Endothelial cell of umbilical vein (primary cell): ENCODE results near the gene GABBR2. TPM values are rescaled to one million over a fixed set of nuclear protein-coding genes. Genes with fewer than 3 reads are reported as not detected.

Experiments
- BruUV-seq: library from RNA; stranded (reverse); fragments of 400-500 nt; replicated peaks from 2 replicates; lab custom pipeline; 2021; lab: Mats Ljungman, UMichigan
- CTCF ChIA-PET: fragments of 300-600, 350-600 bp; sonication (Branson Sonifier 250); formaldehyde crosslinking; loops from one replicate; lab custom pipeline; 2021; ENCODE audit warnings: antibody characterized with exemption, inconsistent platforms; lab: Charles Lee
- POLR2A ChIA-PET: fragments of 300-600, 350-600 bp; sonication (Branson Sonifier 250); formaldehyde crosslinking; loops from one replicate; lab custom pipeline; 2021; ENCODE audit warnings: antibody characterized with exemption, inconsistent platforms; lab: Charles Lee
- DNase-seq: peaks from one replicate; pipeline ENCODE4 v3.0.0-alpha.2; 2011; ENCODE audit warnings: low read depth, low spot score
- FAIRE-seq: peaks from 2 replicates; lab custom pipeline; 2011; peaks lifted over from hg19 to GRCh38; lab: Jason Lieb, UNC
- H2AFZ ChIP-seq: 2 replicates; pipeline ENCODE4 v1.6.0; 2012; ENCODE audit warnings: low read depth, low read length, control low read depth, inconsistent platforms
- H3K27ac ChIP-seq: 2 replicates; pipeline ENCODE4 v1.5.1; 2011; ENCODE audit warnings: low read depth, mild to moderate bottlenecking, control low read depth, low read length, moderate library complexity; ENCODE audit not compliant: insufficient read depth
- H3K27me3 ChIP-seq, 2 experiments: 2 replicates each; pipeline versions ENCODE4 v1.6.0 to v1.6.1; 2011; ENCODE audit warnings: low read length in 2 of 2, mixed read lengths in 1 of 2; ENCODE audit not compliant: control insufficient read depth in 2 of 2, insufficient read depth in 2 of 2
- H3K36me3 ChIP-seq, 2 experiments: 2 replicates in 1 of 2; 3 replicates in 1 of 2; pipeline ENCODE4 v1.5.1; 2011; ENCODE audit warnings: low read length in 2 of 2, mild to moderate bottlenecking in 1 of 2, moderate library complexity in 1 of 2; ENCODE audit not compliant: control insufficient read depth in 2 of 2, insufficient read depth in 2 of 2; ENCODE audit errors: extremely low read depth in 1 of 2
- H3K4me1 ChIP-seq: 3 replicates; pipeline ENCODE4 v1.5.1; 2011; ENCODE audit warnings: mild to moderate bottlenecking, low read length; ENCODE audit not compliant: control insufficient read depth, insufficient read depth; ENCODE audit errors: extremely low read depth
- H3K4me2 ChIP-seq: 2 replicates; pipeline ENCODE4 v1.6.1; 2011; ENCODE audit warnings: low read length, control low read depth, mixed read lengths; ENCODE audit not compliant: insufficient read depth
- H3K4me3 ChIP-seq, 3 experiments: fragments of 200-600 bp in 1 of 3; sonication (generic), shearing (Covaris generic) in 1 of 3; replicated peaks in 1 of 3; 2 replicates each; pipeline ENCODE4 v1.5.1; 2011 to 2016; ENCODE audit warnings: control low read depth in 3 of 3, low read length in 3 of 3, mild to moderate bottlenecking in 2 of 3, inconsistent platforms in 1 of 3, low read depth in 1 of 3, moderate library complexity in 1 of 3; ENCODE audit not compliant: insufficient read depth in 1 of 3
- H3K79me2 ChIP-seq: 2 replicates; pipeline ENCODE4 v1.6.0; 2012; ENCODE audit warnings: low read length, inconsistent platforms; ENCODE audit not compliant: control insufficient read depth, insufficient read depth
- H3K9ac ChIP-seq: replicated peaks from 2 replicates; pipeline ENCODE3; 2011; ENCODE audit warnings: low read length, control low read depth; ENCODE audit not compliant: insufficient read depth; ENCODE audit errors: extremely low read depth
- H3K9me1 ChIP-seq: replicated peaks from 3 replicates; pipeline ENCODE4 v1.6.0; 2011; ENCODE audit warnings: mild to moderate bottlenecking, low read length; ENCODE audit not compliant: control insufficient read depth, insufficient read depth; ENCODE audit errors: extremely low read depth
- H3K9me3 ChIP-seq: replicated peaks from 2 replicates; pipeline ENCODE4 v1.5.1; 2012; ENCODE audit warnings: low read length, inconsistent platforms; ENCODE audit not compliant: control insufficient read depth, insufficient read depth
- H4K20me1 ChIP-seq: replicated peaks from 2 replicates; pipeline ENCODE3; 2011; ENCODE audit warnings: mild to moderate bottlenecking, low read length; ENCODE audit not compliant: control insufficient read depth, insufficient read depth; ENCODE audit errors: extremely low read depth
- EZH2 ChIP-seq: IDR thresholded peaks from 2 replicates; pipeline ENCODE4 v1.6.1; 2012; ENCODE audit warnings: borderline replicate concordance, low read depth, mild to moderate bottlenecking, moderate library complexity, low read length, inconsistent platforms; ENCODE audit not compliant: severe bottlenecking
- FOS ChIP-seq: IDR thresholded peaks from 2 replicates; pipeline ENCODE4 v1.6.1; 2011; ENCODE audit warnings: mild to moderate bottlenecking, low read length, moderate library complexity, borderline replicate concordance; ENCODE audit not compliant: insufficient read depth
- GATA2 ChIP-seq: IDR thresholded peaks from 2 replicates; pipeline ENCODE4 v1.7.0; 2011; ENCODE audit warnings: low read depth, mild to moderate bottlenecking, moderate library complexity, mixed read lengths, low read length; ENCODE audit not compliant: insufficient read length, insufficient read depth
- JUN ChIP-seq: IDR thresholded peaks from 2 replicates; pipeline ENCODE4 v1.6.1; 2011; ENCODE audit warnings: borderline replicate concordance, low read depth; ENCODE audit not compliant: insufficient read length, insufficient read depth
- MYC ChIP-seq: IDR thresholded peaks from one replicate; pipeline ENCODE4 v1.6.1; 2011; ENCODE audit warnings: mild to moderate bottlenecking, low read depth, low read length
- POLR2A ChIP-seq: IDR thresholded peaks from 2 replicates; pipeline ENCODE4 v1.6.1; 2012; ENCODE audit warnings: low read depth, mild to moderate bottlenecking, control low read depth, low read length
- POLR2AphosphoS5 ChIP-seq: IDR thresholded peaks from 2 replicates; pipeline ENCODE4 v1.6.1; 2012; ENCODE audit warnings: low read depth, mild to moderate bottlenecking, control low read depth, low read length, moderate library complexity; ENCODE audit not compliant: insufficient read depth
- dilution Hi-C: fragments of 300-500 bp; cut with MboI; formaldehyde crosslinking; loops from one replicate; pipeline ENCODE4 v1.15.0; 2019; ENCODE audit warnings: low sequenced_read_pairs; ENCODE audit not compliant: extremely low pct_ligation_motif_present
- intact Hi-C: fragments of 100-400 bp; cut with micrococcal nuclease; formaldehyde crosslinking; loops from one replicate; pipeline ENCODE4 v1.10.0; 2022
- polyA plus RNA-seq, 4 experiments: library from polyadenylated mRNA; depleted of rRNA in 3 of 4; stranded (reverse) in 3 of 4; unstranded in 1 of 4; fragments of >200 nt; gene quantifications; 2 replicates each; pipeline versions ENCODE4 v1.2.1 to v1.2.3, GENCODE V29; 2011 to 2012; ENCODE audit warnings: missing spikeins in 1 of 4
- total RNA-seq: library from RNA; stranded (reverse); gene quantifications from 2 replicates; pipeline ENCODE4 v1.2.3, GENCODE V29; 2021
- TF ChIP-seq, protein P1 (sequence below): IDR thresholded peaks from 2 replicates; pipeline ENCODE4 v1.6.1; 2011; ENCODE audit not compliant: insufficient read depth, insufficient read length
- TF ChIP-seq, protein P2 (sequence below), 2 donors: IDR thresholded peaks; 1 replicate in 1 of 2; 2 replicates in 1 of 2; pipeline ENCODE4 v1.5.1; 2011; ENCODE audit warnings: low read length in 2 of 2, mild to moderate bottlenecking in 2 of 2, moderate library complexity in 2 of 2, control low read depth in 1 of 2, inconsistent platforms in 1 of 2, low read depth in 1 of 2; ENCODE audit not compliant: insufficient read depth in 1 of 2; ENCODE audit errors: extremely low read depth in 1 of 2

The GABBR2 gene
- total and polyA plus RNA-seq, 2 donors (not counting 3 experiments of a cell fraction or from before 2014, with no cell fraction given): 1.1 to 9.2 TPM

DNA sequence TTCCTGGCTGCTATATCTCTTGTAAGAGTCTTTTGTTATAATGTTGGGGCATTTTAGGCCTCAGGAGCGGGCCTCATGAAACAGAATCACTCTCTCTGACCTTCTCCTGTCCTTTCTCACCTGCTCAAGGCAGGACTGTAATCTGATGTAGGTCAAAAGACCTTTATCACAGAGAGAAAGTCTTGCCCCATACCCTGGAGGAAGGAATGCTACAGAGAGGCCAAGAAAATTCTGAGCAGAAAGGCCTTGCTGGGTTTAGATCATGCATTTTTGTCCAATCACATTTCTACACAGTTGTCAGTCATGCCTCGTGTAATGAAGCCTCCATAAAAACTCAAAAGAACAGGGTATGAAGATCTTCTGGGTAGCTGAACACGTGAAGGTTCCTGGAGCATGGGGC, 408.1 kb downstream of the GABBR2 start:
- TF ChIP-seq GATA2 (no peak), POLR2AphosphoS5 (no peak), MYC (no peak), POLR2A (no peak), FOS (no peak)
- TF ChIP-seq, protein P1, sequence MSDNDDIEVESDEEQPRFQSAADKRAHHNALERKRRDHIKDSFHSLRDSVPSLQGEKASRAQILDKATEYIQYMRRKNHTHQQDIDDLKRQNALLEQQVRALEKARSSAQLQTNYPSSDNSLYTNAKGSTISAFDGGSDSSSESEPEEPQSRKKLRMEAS: no peak
- CTCF ChIA-PET: interaction anchor here (1.2 kb wide), 1 partner anchor 475 kb away, joined by 3 read pairs; no protein-coding TSS in a partner anchor
- H2AFZ ChIP-seq: no peak overlapping the region
- no peaks in the 10 kb centered on the region for H3K9me3 ChIP-seq
- H3K27me3 ChIP-seq: no peaks in the 10 kb centered on the region
- intact Hi-C loops: no loop called here
- no peaks in the 10 kb centered on the region for H3K36me3 ChIP-seq
- no peak for DNase-seq
- H3K79me2 ChIP-seq: no peaks in the 10 kb centered on the region
- POLR2A ChIA-PET: no interaction called here
- H3K4me1 ChIP-seq: peaks cover 6% of the 10 kb centered on the region
- no peaks in the 10 kb centered on the region for H4K20me1 ChIP-seq
- BruUV-seq: no TSS peak
- H3K4me2 ChIP-seq: no peak overlapping the region
- H3K9ac ChIP-seq: no peak overlapping the region
- dilution Hi-C loops: no loop called here
- H3K27ac ChIP-seq: no peak overlapping the region
- H3K4me3 ChIP-seq: no peak overlapping the region
- no peak for FAIRE-seq
- H3K9me1 ChIP-seq: no peaks in the 10 kb centered on the region

DNA sequence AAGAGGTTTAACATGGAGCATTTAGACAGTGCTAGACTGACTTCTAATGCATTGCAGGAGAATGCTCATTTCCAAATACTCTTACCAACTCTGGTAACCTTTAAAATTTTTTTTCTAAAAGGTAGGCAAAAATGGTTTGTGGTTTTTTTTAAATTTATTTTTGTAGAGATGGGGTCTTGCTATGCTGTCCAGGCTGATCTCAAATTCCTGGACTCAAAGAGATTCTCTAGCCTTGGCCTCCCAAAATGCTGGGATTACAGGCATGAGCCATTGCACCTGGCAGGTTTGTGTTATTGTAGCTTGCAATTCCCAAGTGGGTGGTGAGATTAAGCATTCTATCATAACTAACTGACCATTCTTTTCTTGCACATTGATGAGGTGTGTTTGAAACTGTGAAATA, 410.3 kb downstream of the GABBR2 start:
- H3K27ac ChIP-seq: no peak overlapping the region
- no peak overlapping the region for H3K9ac ChIP-seq
- H4K20me1 ChIP-seq: no peaks in the 10 kb centered on the region
- no peaks in the 10 kb centered on the region for H3K36me3 ChIP-seq
- no peak for DNase-seq
- ChIA-PET POLR2A (no interaction called here), CTCF (interaction anchor here (1.5 kb wide), 1 partner anchor 477 kb away, joined by 5 read pairs; no protein-coding TSS in a partner anchor)
- no TSS peak for BruUV-seq
- no peak overlapping the region for H2AFZ ChIP-seq
- H3K4me2 ChIP-seq: no peak overlapping the region
- intact Hi-C loops: no loop called here
- no peak for TF ChIP-seq POLR2AphosphoS5
- no peak for TF ChIP-seq JUN
- no peak for TF ChIP-seq FOS
- TF ChIP-seq EZH2: no peak
- TF ChIP-seq POLR2A: no peak
- TF ChIP-seq MYC: no peak
- TF ChIP-seq, protein P2, sequence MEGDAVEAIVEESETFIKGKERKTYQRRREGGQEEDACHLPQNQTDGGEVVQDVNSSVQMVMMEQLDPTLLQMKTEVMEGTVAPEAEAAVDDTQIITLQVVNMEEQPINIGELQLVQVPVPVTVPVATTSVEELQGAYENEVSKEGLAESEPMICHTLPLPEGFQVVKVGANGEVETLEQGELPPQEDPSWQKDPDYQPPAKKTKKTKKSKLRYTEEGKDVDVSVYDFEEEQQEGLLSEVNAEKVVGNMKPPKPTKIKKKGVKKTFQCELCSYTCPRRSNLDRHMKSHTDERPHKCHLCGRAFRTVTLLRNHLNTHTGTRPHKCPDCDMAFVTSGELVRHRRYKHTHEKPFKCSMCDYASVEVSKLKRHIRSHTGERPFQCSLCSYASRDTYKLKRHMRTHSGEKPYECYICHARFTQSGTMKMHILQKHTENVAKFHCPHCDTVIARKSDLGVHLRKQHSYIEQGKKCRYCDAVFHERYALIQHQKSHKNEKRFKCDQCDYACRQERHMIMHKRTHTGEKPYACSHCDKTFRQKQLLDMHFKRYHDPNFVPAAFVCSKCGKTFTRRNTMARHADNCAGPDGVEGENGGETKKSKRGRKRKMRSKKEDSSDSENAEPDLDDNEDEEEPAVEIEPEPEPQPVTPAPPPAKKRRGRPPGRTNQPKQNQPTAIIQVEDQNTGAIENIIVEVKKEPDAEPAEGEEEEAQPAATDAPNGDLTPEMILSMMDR (IDR thresholded peaks at IDR 0.05; ENCODE audit: extremely low read depth in 1 of 2, insufficient read depth in 1 of 2, low read depth in 1 of 2, low read length in 2 of 2): no peak
- TF ChIP-seq GATA2: no peak
- TF ChIP-seq, protein P1: no peak
- H3K27me3 ChIP-seq: no peaks in the 10 kb centered on the region
- no peaks in the 10 kb centered on the region for H3K79me2 ChIP-seq
- no peak overlapping the region for H3K4me3 ChIP-seq
- no peaks in the 10 kb centered on the region for H3K9me1 ChIP-seq
- H3K4me1 ChIP-seq: peaks cover 6% of the 10 kb centered on the region
- FAIRE-seq: no peak
- dilution Hi-C loops: loop anchor here (25.0 kb wide), 1 partner anchor 464 kb away; no protein-coding TSS in a partner anchor
- no peaks in the 10 kb centered on the region for H3K9me3 ChIP-seq
